ENCODE results near the gene MAB21L3.

MAB21L3 gene

DNA sequence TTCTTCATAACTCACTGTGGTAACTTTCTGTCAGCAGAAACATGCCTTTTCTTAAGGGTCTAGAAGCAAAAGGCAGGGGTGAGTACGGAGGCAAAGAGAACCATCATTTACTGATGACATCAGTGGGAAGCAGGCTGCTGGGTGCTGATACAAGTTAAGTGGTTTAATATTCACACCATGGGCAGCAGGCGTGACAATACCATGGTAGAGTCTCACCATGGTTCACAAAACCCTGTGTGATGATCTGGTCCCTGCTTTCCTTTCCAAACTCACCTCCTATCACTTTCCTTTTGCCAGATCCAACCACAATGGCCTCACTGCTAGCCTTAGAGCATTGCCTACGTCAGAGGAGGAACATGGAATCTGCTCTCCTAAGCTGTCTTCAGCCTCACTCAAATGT is 8.7 kb downstream of the MAB21L3 start:
- Histone ChIP-seq H3K36me3 (ENCODE audit: control insufficient read depth in 4 of 4, insufficient read depth in 4 of 4, low read length in 3 of 4) (no peaks in the 10 kb centered on the region), H3K27ac (ENCODE audit: insufficient read depth in 1 of 2, low read depth in 1 of 2, low read length in 2 of 2, poor library complexity in 1 of 2, severe bottlenecking in 2 of 2) (no peak overlapping the region), H3K27me3 (replicated peaks in 2 of 5; ENCODE audit: control insufficient read depth in 4 of 5, insufficient read depth in 5 of 5, low read length in 4 of 5) (no peaks in the 10 kb centered on the region), H3K4me1 (ENCODE audit: control extremely low read depth in 1 of 4, control insufficient read depth in 4 of 4, insufficient read depth in 4 of 4, low read length in 3 of 4) (no peaks in the 10 kb centered on the region), H3K9me3 (ENCODE audit: control extremely low read depth in 1 of 5, control insufficient read depth in 4 of 5, insufficient read depth in 2 of 5, low read depth in 1 of 5, low read length in 4 of 5) (no peaks in the 10 kb centered on the region), H3K4me3 (ENCODE audit: control insufficient read depth in 1 of 7, extremely low read depth in 1 of 7, insufficient read depth in 4 of 7, low read depth in 2 of 7, low read length in 6 of 7) (no peak overlapping the region)
- WGBS (ENCODE audit: insufficient coverage) = 100% methylated on average over 3 of the region's 3 CpGs
- DNase-seq = no peak
- POLR2A ChIA-PET = no interaction called here
- CTCF ChIA-PET = no interaction called here

- Histone ChIP-seq H3K9me3 (ENCODE audit: control extremely low read depth in 1 of 5, control insufficient read depth in 4 of 5, insufficient read depth in 2 of 5, low read depth in 1 of 5, low read length in 4 of 5) (no peaks in the 10 kb centered on the region), H3K36me3 (ENCODE audit: control insufficient read depth in 4 of 4, insufficient read depth in 4 of 4, low read length in 3 of 4) (no peaks in the 10 kb centered on the region), H3K27me3 (replicated peaks in 2 of 5; ENCODE audit: control insufficient read depth in 4 of 5, insufficient read depth in 5 of 5, low read length in 4 of 5) (peaks cover 0 to 2% (median 0%) of the 10 kb centered on the region in 5 experiments), H3K4me1 (ENCODE audit: control extremely low read depth in 1 of 4, control insufficient read depth in 4 of 4, insufficient read depth in 4 of 4, low read length in 3 of 4) (no peaks in the 10 kb centered on the region), H3K4me3 (ENCODE audit: control insufficient read depth in 1 of 7, extremely low read depth in 1 of 7, insufficient read depth in 4 of 7, low read depth in 2 of 7, low read length in 6 of 7) (no peak overlapping the region), H3K27ac (ENCODE audit: insufficient read depth in 1 of 2, low read depth in 1 of 2, low read length in 2 of 2, poor library complexity in 1 of 2, severe bottlenecking in 2 of 2) (no peak overlapping the region)
- CTCF ChIA-PET = interaction anchor here (1.2 kb wide), 1 partner anchor 11 kb away, joined by 5 read pairs; no protein-coding TSS in a partner anchor
- 100% methylated on average over 4 of the region's 8 CpGs for WGBS (ENCODE audit: insufficient coverage)
- POLR2A ChIA-PET = no interaction called here
- DNase-seq = no peak
These were observed 12.0 kb downstream of the MAB21L3 start for GRCh38 chr1:116122955-116123757.

DNA sequence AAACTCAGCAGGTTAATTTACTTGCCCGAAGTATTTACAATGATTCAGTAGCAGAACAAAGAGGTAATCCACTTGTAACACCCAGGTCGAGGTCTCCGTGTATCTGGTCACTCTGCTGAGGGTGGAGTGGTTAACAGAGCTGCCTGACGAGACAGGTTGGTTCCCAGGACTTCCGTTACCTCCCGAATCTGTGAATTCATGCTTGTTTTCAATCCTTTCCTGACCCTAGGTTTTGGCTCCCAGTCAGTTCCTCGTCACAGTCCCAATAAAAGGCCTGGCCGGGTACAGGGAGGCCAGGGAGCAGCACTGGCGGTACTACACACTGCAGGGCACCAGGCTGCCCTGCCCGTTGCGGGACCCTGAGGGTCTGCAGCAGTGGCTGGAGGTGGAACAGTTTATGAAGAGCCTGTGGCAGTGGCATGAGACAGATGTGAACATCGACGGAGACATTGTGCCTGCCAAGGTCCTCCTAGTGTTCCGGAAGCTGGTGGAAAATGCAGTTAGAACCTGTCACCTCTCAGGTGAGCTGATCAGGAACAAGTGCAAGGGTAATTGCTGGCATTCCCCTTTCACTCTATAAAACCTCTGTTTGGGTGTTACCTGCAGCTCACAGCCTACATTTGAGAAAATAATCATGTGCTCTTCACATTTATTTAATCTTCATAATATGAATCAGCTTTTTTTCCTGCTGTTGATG is 12.8 kb downstream of the MAB21L3 start:
- WGBS (ENCODE audit: insufficient coverage) = 94% methylated on average over 11 of the region's 14 CpGs
- Histone ChIP-seq H3K36me3 (ENCODE audit: control insufficient read depth in 4 of 4, insufficient read depth in 4 of 4, low read length in 3 of 4) (no peaks in the 10 kb centered on the region), H3K4me3 (ENCODE audit: control insufficient read depth in 1 of 7, extremely low read depth in 1 of 7, insufficient read depth in 4 of 7, low read depth in 2 of 7, low read length in 6 of 7) (no peak overlapping the region), H3K4me1 (ENCODE audit: control extremely low read depth in 1 of 4, control insufficient read depth in 4 of 4, insufficient read depth in 4 of 4, low read length in 3 of 4) (no peaks in the 10 kb centered on the region), H3K27me3 (replicated peaks in 2 of 5; ENCODE audit: control insufficient read depth in 4 of 5, insufficient read depth in 5 of 5, low read length in 4 of 5) (peaks cover 0 to 2% (median 0%) of the 10 kb centered on the region in 5 experiments), H3K27ac (ENCODE audit: insufficient read depth in 1 of 2, low read depth in 1 of 2, low read length in 2 of 2, poor library complexity in 1 of 2, severe bottlenecking in 2 of 2) (no peak overlapping the region), H3K9me3 (ENCODE audit: control extremely low read depth in 1 of 5, control insufficient read depth in 4 of 5, insufficient read depth in 2 of 5, low read depth in 1 of 5, low read length in 4 of 5) (no peaks in the 10 kb centered on the region)
- no peak for DNase-seq
- POLR2A ChIA-PET = no interaction called here
- CTCF ChIA-PET = interaction anchor here (0.9 kb wide), 1 partner anchor 361 kb away, joined by 3 read pairs; no protein-coding TSS in a partner anchor

GRCh38 chr1:116125758-116126157 is 14.6 kb downstream of the MAB21L3 start:
- Histone ChIP-seq H3K36me3 (ENCODE audit: control insufficient read depth in 4 of 4, insufficient read depth in 4 of 4, low read length in 3 of 4) (no peaks in the 10 kb centered on the region), H3K4me3 (ENCODE audit: control insufficient read depth in 1 of 7, extremely low read depth in 1 of 7, insufficient read depth in 4 of 7, low read depth in 2 of 7, low read length in 6 of 7) (no peak overlapping the region), H3K4me1 (ENCODE audit: control extremely low read depth in 1 of 4, control insufficient read depth in 4 of 4, insufficient read depth in 4 of 4, low read length in 3 of 4) (no peaks in the 10 kb centered on the region), H3K9me3 (ENCODE audit: control extremely low read depth in 1 of 5, control insufficient read depth in 4 of 5, insufficient read depth in 2 of 5, low read depth in 1 of 5, low read length in 4 of 5) (no peaks in the 10 kb centered on the region), H3K27ac (ENCODE audit: insufficient read depth in 1 of 2, low read depth in 1 of 2, low read length in 2 of 2, poor library complexity in 1 of 2, severe bottlenecking in 2 of 2) (no peak overlapping the region), H3K27me3 (replicated peaks in 2 of 5; ENCODE audit: control insufficient read depth in 4 of 5, insufficient read depth in 5 of 5, low read length in 4 of 5) (peaks cover 0 to 5% (median 0%) of the 10 kb centered on the region in 5 experiments)
- no peak for DNase-seq
- ChIA-PET POLR2A (no interaction called here), CTCF (no interaction called here)
- 96% methylated on average over 5 of the region's 5 CpGs for WGBS (ENCODE audit: insufficient coverage)

- Histone ChIP-seq H3K9me3 (ENCODE audit: control extremely low read depth in 1 of 5, control insufficient read depth in 4 of 5, insufficient read depth in 2 of 5, low read depth in 1 of 5, low read length in 4 of 5) (no peaks in the 10 kb centered on the region), H3K4me3 (ENCODE audit: control insufficient read depth in 1 of 7, extremely low read depth in 1 of 7, insufficient read depth in 4 of 7, low read depth in 2 of 7, low read length in 6 of 7) (no peak overlapping the region), H3K36me3 (ENCODE audit: control insufficient read depth in 4 of 4, insufficient read depth in 4 of 4, low read length in 3 of 4) (no peaks in the 10 kb centered on the region), H3K4me1 (ENCODE audit: control extremely low read depth in 1 of 4, control insufficient read depth in 4 of 4, insufficient read depth in 4 of 4, low read length in 3 of 4) (no peaks in the 10 kb centered on the region), H3K27ac (ENCODE audit: insufficient read depth in 1 of 2, low read depth in 1 of 2, low read length in 2 of 2, poor library complexity in 1 of 2, severe bottlenecking in 2 of 2) (no peak overlapping the region), H3K27me3 (replicated peaks in 2 of 5; ENCODE audit: control insufficient read depth in 4 of 5, insufficient read depth in 5 of 5, low read length in 4 of 5) (peaks cover 0 to 5% (median 0%) of the 10 kb centered on the region in 5 experiments)
- POLR2A ChIA-PET = no interaction called here
- CTCF ChIA-PET = no interaction called here
- DNase-seq = no peak
- WGBS (ENCODE audit: insufficient coverage) = 100% methylated on average over 1 of the region's 4 CpGs
These were observed 15.1 kb downstream of the MAB21L3 start for GRCh38 chr1:116126281-116126680.

DNA sequence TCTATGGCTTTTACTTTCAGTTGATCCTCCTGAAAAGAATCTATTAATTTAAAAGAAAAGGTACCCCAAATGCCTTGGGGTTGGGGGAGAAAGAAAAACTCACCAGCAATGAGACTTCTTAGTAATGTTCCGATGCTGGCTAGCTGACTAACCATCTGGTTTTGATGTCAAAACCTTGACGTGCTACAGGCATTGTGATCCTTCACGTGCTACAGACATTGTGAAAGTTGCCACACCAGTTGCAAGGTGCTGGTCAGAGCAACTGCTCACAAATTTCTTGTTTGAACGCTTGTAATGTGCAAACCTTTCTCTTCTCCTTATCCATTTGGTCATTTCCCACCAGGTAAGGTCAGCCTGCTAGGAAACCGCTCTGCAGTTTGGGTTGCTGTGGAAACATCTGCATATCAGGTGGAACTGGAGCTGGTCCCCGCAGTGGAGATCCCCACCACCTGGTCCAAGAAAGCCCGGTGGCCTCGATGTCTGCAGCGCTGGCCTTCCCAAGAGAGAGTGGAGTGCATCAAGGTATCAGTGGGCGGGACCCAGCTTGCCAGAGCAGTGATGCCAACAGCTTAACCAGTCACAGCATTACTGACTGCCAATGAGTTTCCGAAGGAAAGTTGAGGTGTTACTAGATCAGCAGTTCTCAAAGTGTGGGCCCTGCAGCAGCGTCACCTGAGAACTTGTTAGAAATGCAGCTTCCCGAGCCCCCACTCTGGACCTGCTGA is 16.1 kb downstream of the MAB21L3 start:
- no peaks in the 10 kb centered on the region for H3K36me3 ChIP-seq (ENCODE audit: control insufficient read depth in 4 of 4, insufficient read depth in 4 of 4, low read length in 3 of 4)
- ChIA-PET CTCF (interaction anchor here (1.3 kb wide), 1 partner anchor 11 kb away, joined by 4 read pairs; no protein-coding TSS in a partner anchor), POLR2A (no interaction called here)
- H3K9me3 ChIP-seq (ENCODE audit: control extremely low read depth in 1 of 5, control insufficient read depth in 4 of 5, insufficient read depth in 2 of 5, low read depth in 1 of 5, low read length in 4 of 5) = no peaks in the 10 kb centered on the region
- H3K4me1 ChIP-seq (ENCODE audit: control extremely low read depth in 1 of 4, control insufficient read depth in 4 of 4, insufficient read depth in 4 of 4, low read length in 3 of 4) = peaks cover 0 to 4% (median 0%) of the 10 kb centered on the region in 4 experiments
- H3K27me3 ChIP-seq (replicated peaks in 2 of 5; ENCODE audit: control insufficient read depth in 4 of 5, insufficient read depth in 5 of 5, low read length in 4 of 5) = peaks cover 0 to 5% (median 0%) of the 10 kb centered on the region in 5 experiments
- H3K4me3 ChIP-seq (ENCODE audit: control insufficient read depth in 1 of 7, extremely low read depth in 1 of 7, insufficient read depth in 4 of 7, low read depth in 2 of 7, low read length in 6 of 7) = no peak overlapping the region
- 93% methylated on average over 13 of the region's 13 CpGs for WGBS (ENCODE audit: insufficient coverage)
- H3K27ac ChIP-seq (ENCODE audit: insufficient read depth in 1 of 2, low read depth in 1 of 2, low read length in 2 of 2, poor library complexity in 1 of 2, severe bottlenecking in 2 of 2) = no peak overlapping the region
- DNase-seq = no peak
